Upper lobe of left lung (tissue), 4 donors: ENCODE measurements around the gene GPR3.
A peak's percentile ranks its signal among the peaks of the same experiment; 100 is the strongest.

Experiments
- EP300 ChIP-seq, 4 donors: sonication (generic); formaldehyde crosslinking; IDR thresholded peaks; one replicate each; pipeline ENCODE4 v1.5.1; 2017; ENCODE audit warnings: antibody characterized with exemption in 4 of 4, control low read depth in 2 of 4
- POLR2A ChIP-seq, 4 donors: fragments of 450-650 bp; IDR thresholded peaks; one replicate each; pipeline ENCODE4 v1.5.1; 2016 to 2017; ENCODE audit warnings: antibody characterized with exemption in 4 of 4, mild to moderate bottlenecking in 2 of 4
- POLR2AphosphoS5 ChIP-seq, 2 donors: sonication (generic); formaldehyde crosslinking; IDR thresholded peaks; one replicate each; pipeline ENCODE4 v1.5.1; 2017; ENCODE audit warnings: antibody characterized with exemption in 2 of 2
- TF ChIP-seq, protein P1 (sequence below), 6 experiments: fragments of 450-650 bp in 4 of 6; fragments of 200-600 bp in 2 of 6; sonication (generic) in 2 of 6; IDR thresholded peaks; one replicate each; pipeline ENCODE4 v1.5.1; 2016 to 2019; ENCODE audit warnings: antibody characterized with exemption in 6 of 6

DNA sequence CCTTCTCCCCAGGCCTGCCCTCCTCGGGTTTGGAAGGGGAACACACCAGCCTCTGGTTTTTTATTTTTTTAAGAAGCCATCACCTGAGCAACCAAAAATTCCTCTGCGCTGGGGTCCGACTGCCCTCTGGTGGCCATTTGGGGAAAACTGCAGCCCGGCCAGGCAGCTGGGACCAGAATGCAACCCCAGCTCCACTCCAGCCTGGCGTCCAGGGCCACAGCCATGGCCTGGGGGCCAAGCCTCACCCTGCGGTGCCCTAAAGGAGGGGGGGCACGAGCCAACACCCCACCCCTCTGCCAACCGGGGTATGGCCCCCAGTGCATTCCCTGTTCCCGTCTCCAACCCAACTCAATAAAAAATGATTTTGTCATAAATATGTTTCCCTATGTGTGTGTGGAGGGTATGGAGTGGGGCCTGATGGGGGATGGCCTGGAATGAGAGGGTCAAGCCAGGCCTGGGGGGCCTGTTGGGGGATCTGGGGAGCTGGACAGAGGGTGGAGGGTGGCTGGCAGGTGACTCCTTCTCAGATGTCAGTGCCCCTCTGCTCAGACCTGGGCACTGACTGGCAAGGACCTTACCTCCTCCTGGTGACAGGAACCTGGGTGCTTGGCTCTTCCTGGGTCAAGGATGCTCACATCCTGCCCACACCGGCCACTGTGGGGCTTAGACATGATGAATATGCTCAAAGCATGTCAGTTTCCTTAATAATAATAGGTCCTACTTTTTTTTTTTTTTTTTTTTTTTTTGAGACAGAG is 3.2 kb downstream of the GPR3 start:
- TF ChIP-seq, protein P1, sequence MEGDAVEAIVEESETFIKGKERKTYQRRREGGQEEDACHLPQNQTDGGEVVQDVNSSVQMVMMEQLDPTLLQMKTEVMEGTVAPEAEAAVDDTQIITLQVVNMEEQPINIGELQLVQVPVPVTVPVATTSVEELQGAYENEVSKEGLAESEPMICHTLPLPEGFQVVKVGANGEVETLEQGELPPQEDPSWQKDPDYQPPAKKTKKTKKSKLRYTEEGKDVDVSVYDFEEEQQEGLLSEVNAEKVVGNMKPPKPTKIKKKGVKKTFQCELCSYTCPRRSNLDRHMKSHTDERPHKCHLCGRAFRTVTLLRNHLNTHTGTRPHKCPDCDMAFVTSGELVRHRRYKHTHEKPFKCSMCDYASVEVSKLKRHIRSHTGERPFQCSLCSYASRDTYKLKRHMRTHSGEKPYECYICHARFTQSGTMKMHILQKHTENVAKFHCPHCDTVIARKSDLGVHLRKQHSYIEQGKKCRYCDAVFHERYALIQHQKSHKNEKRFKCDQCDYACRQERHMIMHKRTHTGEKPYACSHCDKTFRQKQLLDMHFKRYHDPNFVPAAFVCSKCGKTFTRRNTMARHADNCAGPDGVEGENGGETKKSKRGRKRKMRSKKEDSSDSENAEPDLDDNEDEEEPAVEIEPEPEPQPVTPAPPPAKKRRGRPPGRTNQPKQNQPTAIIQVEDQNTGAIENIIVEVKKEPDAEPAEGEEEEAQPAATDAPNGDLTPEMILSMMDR (IDR thresholded peaks at IDR 0.05), result peak; percentile 88 to 97 (median 93)
- TF ChIP-seq EP300 (IDR thresholded peaks at IDR 0.05) (no peak), POLR2A (IDR thresholded peaks at IDR 0.05) (peak in 1 of 4 donors; percentile 35), POLR2AphosphoS5 (IDR thresholded peaks at IDR 0.05) (peak in 1 of 2 donors; percentile 25)
